ENCODE results near the gene MRPL53.

Gene MRPL53

DNA sequence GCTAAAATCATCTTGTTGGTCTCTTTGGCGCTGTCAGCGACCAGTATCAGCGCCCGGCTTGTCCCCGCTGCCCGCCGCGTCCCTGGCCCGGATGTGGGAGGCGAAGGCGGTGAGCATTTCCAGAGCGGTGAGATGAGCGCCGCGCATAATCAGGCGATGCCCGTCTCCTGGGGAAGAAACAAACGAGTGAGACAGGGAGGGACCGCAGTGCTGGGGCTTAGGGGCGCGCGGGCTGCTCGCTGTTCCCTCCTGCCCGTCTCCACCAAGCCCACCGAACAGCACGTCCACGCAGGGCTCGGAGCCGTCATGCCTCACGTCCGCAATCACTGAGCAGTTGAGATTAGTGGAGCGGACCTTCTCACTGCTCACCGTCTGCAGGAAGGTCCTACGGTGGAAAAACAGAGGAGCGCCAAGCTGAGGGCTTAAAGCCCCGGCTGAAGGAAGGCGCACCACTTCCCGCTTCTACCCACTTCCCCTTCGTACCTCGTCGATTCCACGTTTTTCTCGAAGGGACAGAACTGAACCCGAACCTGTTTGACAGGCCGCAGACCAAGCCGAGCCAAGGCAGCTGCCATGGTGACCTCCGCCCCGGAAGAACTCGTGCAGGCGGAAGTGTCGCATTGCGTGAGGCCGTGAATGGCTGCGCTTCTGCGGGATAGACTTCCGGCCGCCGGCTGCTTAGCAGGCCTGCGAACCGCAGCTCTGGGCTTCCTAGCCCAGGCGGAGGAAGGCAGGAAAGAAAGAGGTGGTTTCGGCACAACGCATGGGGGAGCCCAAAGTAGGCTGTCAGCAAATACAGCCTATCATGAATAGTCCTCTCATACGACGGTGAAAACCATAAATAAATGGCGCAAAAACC is at the start of gene MRPL53:
MRPL53 (minus strand) TSS at position 595 of the 859 bp plus-strand sequence; CDS start at position 575, 20 bp downstream.
- peak; percentile 93 for DNase-seq

DNA sequence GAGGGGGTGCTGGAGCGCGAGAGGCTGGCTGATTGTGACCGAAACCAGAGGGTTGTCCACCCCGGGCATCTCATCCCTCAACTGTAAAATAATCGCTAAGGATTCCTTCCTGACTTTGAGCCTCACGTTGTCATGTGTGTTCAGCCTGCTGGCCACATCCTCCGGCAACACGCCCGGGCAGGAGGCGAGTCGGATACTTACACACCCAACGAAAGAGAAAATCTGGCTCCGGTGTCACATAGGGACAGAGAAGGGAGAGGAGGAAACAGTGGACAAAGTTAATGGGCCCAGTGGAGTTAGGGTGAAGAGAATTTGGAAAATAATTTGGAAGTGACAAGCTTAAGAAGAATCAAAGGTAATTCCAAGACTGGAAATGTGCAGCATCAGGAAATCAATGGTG is 44.2 kb upstream of the MRPL53 start:
- no peak for DNase-seq

DNA sequence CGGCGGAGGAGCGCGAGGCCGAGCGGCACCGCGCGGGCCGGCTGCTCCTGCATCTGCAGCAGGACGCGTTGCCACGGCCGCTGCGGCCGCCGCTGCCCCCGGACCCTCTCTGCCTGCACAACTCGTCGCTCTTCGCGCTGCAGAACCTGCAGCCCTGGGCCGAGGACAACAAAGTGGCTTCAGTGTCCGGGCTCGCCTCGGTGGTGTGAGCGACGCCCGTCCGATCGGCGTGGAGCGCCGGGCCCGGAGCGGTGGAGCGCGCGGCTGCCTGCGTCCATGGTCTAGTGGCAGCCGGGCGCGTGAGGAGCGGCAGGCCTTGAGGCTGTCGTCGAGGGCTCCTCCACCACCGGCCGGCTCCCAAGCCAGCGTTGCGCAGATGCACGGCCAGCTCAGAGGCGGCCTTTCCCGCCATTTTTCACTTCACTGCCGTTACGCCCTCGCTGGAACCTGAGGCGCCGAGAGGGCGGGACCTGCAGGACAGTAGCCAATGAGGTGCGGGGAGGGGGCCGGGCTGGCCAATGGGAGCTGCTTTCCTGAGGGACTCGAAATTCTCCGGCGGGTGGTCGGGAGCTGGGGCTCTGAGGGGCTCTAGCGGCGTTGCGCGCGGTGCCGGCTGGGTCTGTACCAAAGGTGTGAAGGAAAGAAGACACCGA is 43.6 kb upstream of the MRPL53 start:
- no peak for DNase-seq

DNA sequence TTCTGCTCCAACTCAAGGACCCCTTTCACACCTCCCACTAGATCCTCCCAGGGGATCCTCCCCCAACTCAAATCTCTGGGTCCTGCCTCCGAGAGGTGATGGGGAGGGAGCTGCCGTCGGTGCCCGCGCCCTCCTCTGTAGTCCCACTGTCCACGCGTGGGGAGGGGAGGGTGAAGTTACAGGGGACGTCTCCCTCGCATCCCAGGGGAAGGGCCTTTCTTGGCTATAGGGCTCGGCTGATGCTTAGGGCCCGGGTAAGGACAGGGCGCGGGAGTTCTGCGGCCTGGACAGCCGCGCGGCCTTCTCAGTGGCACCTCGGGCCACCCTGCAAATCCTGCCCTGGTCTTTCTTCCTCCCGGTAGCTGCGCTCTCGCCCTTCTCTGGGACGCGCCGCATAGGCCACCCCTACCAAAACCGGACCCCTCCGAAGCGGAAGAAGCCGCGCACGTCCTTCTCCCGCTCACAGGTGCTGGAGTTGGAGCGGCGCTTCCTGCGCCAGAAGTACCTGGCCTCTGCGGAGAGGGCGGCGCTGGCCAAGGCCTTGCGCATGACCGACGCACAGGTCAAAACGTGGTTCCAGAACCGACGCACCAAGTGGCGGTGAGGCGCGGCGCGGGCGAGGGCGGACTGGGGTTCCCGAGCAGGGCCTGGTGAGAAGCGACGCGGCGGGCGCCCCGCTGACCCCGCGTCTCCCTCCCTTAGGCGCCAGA is 42.9 kb upstream of the MRPL53 start:
- DNase-seq, result no peak

DNA sequence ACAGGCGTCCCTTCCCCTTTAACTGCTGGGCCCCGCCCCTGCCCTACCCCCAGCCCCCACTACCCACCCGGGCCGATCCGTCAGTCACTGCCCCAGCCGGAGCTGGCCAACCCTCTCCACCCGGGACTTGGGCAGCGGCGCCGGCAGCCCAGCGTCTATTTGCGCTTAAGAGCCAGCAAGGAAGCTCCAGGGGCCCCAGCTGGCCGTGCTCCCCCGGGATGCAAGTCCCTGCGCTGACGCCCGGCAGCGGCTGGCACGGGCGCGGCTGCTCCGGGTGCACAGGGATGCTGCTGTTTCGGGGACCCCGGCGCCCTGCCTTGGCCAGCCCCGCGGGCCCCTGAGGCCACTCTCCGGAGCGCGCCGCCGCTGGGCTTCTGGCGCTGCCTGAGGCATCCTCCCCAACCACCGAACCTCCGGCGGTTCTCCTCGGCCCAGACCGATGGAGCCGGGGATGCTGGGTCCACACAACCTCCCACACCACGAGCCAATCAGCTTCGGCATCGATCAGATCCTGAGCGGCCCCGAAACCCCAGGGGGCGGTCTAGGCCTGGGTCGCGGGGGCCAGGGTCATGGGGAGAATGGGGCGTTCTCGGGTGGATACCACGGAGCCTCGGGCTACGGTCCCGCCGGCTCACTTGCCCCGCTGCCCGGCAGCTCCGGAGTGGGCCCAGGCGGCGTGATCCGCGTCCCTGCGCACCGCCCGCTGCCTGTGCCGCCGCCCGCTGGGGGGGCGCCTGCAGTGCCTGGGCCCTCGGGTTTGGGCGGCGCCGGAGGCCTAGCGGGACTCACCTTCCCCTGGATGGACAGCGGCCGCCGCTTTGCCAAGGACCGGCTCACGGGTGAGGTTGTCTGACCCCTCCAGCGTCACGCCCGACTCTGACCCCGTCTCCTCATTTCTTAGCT is 42.1 kb upstream of the MRPL53 start, which contains the start of gene TLX2:
TLX2 (plus strand) TSS at position 83 of the 903 bp plus-strand sequence; CDS start at position 440, 357 bp downstream.
- DNase-seq, result no peak

DNA sequence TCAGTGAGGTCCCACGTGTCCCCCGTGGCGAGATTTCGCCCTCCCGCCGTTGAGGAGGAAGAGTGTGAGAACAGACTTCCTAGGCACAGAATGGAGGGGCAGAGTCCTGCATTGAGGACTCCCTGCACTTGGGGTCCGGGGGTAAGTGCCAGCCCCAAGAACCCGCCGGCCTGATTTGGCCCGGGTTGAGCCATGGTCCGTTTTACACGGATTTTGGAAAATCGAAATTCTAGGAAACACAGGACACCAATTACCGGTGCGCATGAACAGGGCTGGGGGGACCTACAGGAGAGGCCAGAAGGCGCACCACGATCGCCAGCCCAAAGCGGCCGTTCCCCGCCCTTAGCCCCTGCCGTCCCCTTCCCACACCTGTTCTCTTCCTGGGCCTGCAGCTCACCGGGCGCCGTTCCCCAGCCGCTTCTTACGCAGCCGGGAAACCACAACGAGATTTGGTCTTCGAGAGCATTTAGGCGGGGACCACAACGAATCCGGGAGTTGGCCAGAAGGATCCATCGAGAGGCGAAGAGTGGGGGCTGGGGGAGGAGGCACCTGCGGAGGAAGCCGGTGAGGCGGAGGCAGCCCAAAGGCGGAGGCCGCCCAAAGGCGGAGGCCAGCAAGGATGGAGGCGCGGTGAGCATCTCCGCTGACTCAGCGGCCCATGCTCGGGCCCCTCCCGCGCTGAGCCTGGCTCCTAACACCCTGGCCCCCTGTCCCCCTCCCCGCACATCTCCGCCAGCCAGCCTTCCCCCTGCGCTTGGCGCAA is 41.3 kb upstream of the MRPL53 start:
- DNase-seq, result no peak

DNA sequence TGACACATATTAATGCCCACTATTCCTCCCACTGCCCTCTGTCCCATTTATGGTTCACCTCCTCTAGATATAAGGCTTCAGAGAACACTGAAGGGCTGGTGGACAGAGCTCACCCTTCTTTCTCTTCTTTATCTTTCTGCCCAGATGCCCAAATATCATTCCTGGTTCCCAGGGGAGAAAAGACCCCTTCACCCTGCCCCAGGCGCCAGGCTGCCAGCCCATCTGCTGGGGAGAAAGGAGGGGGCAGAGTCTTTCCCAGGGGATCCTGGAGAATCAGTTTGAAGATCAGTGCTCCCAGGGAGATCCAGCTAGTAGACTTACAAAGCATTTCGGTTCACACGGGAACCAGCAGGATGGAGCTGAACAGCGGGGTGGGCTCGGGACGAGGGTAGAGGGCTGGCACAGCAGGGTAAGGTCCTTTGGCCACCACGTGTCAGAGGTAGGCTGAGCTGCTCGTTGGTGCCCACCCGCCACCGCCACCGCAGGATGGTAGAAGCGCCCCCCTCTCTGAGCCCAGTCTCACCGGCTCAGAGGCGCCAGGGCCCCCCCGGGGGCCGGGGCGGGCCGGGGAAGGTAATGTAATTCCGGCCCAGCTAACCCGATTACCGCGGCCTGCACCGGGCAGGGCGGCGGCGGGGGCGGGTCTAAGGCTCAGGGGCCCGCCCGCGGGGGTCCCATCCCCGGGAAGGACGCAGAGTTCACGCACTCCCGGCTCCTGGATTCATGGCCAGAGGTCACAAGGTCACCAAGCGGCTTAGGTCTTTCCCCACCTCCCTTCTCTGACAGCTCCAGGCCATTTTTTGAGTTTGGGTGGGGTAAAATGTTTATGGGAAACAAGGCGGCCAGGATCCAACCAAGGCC is 40.5 kb upstream of the MRPL53 start:
- DNase-seq, result no peak

DNA sequence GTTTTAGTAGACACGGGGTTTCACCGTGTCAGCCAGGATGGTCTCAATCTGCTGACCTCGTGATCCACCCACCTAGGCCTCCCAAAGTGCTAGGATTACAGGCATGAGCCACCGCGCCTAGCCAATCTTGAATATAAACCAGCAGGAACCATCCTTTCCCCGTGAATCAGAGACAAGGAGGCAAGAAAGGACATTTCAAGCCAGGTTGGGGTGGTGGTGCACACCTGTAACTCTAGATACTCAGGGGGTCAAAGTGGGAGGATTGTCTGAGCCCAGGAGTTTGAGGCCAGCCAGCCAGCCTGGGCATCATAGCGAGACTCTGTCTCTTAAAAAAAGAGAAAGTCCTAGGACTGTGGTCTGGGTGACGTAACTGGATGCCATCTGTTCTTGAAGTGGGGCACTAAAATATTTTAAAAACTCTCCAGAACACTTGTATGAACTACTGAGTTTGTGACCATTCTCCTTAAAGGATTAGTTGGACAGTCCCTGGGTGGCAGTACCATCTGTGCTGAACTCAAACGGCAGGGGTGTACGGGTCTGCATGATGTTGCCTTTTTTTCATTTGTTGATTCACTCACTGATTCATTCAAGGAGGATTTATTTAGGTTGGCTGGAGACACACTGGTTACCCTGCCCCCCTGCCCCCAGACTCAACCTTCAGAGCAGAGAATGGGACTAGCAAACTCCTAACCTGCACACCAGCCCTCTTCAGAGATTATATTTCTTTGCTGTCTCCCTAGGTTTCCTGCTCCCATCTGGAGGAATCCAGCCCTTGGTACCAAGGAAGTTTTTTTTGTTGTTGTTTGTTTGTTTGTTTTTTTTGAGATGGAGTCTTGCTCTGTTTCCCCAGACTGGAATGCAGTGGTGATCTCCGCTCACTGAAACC is 38.9 kb upstream of the MRPL53 start:
- DNase-seq, result no peak

DNA sequence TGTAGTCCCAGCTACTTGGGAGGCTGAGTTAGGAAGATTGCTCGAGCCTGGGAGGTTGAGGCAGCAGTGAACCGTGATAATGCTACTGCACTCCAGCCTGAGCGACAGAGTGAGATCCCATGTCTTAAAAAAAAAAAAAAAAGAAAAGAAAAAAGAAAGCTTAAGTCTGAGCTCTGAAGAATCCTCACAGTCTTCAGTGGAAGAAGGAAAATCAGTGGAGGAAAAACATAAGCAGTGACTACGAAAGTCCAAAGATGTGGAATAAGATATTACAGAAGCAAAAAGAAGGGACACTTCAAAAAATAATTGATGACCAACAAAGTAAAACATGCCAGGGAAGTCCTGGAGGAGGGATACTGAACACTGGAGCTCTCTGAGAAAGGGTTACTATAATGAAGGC is 37.8 kb upstream of the MRPL53 start:
- no peak for DNase-seq

DNA sequence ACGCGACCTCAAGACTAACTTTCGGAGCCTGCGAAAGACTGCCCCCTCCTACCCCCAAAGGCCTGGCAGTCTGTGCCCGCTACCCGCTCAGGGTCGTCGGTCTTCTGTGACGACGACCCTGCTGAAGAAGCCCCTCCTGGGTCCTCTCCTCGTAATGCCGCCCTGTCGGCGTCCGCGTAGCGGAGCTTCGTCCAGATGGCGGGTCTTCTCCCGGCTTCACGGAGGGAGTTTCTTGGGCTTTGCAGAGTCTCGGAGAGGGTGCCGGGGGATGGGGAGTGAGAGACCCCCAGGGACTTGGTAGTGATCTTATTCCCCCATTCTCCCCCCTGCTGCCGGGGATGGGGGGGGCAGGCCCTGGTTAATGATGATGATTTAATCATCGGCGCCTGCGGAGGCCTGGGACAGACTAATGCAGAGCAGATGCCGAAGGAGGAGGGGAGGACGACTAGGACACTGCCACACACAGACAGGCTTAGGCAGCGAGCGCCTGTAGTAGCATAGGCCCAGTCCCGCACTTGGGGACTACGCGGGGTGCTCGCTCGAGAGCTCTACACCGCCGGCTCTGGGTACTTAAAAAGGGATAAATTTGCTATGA is 35.5 kb upstream of the MRPL53 start:
- peak; percentile 47 for DNase-seq

DNA sequence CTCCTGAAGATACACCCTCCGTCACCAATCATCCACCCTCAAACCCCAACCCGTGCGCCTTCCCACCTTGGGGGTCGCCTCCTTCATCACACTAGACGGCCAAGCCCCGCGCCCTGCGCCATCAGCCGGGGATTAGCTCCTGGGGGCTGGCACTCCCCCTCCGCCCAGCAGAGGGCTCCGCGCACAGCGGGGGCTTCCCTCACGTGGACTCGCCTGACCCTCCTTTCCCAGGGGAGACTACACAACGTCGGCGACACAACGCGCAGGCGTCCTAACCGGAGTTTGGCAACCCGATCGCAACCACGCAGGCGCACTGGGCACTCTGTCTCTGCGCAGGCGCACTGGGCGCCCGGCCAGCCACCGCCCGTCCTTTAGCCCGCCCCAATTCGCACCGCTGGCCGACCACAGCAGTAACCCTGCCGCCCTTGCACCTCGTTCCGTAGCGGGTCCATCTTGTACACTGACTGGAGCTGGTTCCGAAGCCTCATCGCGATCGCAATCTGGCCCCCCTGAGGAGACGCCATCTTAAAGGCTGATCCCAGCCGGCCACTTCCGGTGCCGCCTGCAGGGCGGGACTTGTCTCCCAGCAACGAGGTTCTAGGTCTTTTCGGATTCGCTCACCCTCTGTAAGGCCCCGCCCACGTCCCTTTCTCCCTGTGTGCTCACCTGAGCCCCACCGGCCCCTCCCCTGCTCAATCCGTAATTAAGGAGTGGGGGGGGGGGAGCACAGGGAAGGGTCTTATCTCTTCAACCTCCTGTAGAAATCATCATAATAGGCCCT is 34.9 kb upstream of the MRPL53 start, which contains the start of gene PCGF1:
PCGF1 (minus strand) TSS at position 551 of the 781 bp plus-strand sequence; CDS start at position 524, 27 bp downstream.
- DNase-seq, result peak; percentile 99

DNA sequence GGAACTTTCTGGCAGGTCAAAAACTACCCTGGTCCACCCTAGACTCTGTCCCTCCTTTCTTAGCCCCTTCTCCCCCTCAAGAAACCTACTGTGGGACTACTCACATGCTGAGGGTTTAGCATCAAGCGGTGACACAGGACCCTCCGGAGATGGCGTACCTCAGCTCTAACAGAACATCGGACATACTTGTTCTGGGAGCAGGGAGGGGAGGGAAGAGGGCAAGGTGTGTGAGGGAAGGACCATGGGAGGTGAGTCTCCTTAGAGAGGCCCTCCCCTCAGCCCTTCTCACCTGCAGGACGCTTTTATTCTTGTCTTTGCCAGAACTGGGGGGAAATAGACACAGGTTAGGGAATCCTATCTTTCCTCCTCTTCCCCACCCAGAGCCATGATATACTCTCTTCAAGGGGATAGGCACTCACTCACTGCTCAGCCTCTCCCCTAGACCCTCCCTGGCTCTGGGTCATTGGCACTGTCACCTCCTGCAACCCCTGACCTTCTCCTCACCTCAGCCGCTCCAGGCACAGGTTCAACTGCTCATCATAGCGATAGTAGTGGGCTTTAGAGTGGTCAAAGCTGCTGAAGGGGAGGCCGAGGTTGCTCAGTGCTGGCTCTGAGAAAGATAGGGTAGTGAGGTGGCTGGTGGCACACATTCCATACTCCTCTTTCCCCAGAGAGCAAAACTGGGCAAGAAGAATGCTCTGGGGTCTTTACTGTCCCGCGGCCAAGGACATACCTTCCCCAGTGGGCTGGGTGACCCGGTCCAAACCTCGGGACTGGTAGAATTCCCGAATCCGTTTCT is 33.2 kb upstream of the MRPL53 start:
- DNase-seq, result no peak

DNA sequence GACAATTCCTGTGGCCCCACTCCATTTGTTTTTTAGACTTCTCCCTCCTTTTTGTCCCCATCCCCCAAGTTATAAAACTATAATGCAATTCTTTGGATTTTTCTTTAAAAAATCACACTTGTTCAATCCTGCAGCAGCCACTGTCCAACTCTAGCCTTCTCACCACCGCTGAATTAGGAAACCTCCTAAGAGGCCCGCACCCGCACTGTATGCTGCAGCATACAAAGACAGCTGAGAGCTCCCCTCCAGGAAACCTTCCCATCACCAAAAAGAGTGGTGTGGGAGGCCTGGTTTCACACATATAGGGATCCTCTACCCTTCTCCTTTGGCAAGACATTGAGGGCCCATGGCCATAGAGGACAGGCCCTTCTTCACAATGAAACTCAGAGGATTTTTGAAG is 32.1 kb upstream of the MRPL53 start:
- DNase-seq, result no peak

DNA sequence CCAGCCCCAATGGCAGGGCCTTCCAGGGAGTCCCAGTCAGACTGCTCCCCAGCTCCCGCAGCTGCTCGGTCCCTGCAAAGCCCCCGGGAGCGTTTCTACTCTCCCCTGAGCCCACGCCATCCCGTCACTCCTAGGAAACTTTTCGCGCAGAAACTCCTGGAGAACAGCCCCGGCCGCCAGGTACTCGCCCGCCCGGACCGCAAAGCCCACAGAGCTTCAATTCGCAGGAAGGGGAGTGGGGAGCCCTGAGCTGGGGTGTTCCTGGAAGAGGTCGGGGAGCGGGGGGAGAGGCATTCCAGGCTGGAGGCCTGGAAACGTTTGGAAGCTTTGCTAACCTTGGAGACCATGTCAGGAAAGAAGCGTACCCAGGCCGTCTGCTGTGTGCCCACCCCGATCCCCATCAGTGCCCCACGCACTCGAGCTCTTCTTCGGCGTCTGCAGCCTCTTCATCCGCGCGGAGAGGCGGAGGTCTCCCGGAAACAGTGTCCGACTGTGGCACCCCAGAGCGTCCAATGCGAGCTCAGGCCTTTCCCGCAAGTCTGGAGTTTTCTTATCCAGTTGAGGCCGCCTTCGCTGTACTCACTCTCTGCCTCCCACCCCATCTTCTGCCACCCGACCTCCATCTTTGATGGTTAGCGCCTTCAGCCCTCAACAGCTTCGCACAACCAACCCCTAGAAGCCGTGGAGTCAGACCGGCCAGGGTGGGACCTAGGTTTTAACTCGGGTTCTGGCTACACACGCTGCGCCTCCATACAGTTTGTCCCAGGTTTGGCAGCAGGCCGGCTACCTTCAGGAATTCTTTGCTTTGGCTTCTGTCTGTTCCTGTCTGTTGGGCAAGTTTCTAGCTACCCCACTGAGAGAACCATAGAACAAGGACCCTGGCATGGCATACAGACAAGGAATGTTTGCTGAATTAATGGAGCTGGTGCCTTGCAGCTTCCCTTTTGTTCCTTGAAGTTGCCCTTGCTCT is 31.3 kb upstream of the MRPL53 start:
- no peak for DNase-seq

DNA sequence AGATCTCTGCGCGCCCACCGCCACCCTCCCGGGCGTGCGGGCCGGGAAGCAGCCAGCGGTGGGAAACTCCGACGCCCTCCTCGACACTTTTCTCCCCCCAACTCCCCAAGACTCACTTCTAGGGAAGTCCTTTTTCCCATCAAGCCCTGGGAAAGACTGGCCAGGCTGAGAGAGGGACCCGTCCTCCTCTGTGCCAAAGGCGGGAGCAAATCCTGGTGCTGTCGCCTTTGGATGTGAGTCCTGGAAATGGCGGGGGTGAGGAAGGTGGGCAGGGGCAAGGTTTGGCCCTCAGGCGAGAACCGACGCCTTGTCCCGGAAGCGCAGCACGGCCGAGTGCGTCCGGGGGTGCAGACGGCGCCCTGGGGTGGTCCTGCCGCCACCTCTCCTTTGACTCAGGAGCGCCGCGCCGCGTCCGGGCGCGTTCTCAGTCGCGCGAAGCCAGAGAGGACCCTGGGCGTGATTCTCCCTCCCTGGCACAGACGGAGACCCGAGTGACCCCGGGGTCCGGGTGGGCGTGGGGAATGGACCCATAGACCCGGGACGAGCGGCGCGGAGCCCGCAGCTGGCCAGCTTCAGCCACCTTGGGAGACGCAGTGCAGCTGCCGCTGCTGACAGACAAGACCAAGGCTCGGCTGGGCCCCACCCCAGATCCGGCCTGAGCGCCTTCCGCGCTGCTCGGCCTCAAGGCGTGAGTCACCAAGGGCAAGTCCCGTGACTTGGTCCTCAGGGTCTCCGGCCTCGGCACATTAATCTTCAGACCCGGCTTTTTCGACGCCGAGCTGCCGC is 30.4 kb upstream of the MRPL53 start:
- no peak for DNase-seq

All from NCI-H1694 (cell line).